T-helper 2 cell treated with Interferon-gamma antibody and Interleukin-4, amounts not matched to agents 100 ng/mL and 5 ng/mL, for 36 hours (primary cell): ENCODE measurements around the gene RTF1. TPM values are rescaled to one million over a fixed set of nuclear protein-coding genes. Genes with fewer than 3 reads are reported as not detected.

ENCODE experiments used
- total RNA-seq: library from RNA; stranded (reverse); gene quantifications from 2 replicates; pipeline ENCODE4 v1.2.3, GENCODE V29; 2022

Gene RTF1
- total RNA-seq, 1 donor from 2014 or later, result 37.2 TPM

Other genes starting within 250 kb of the RTF1 start
- not detected in 2 replicates for gene EXD1, start 186.3 kb upstream of the RTF1 start, total RNA-seq
- gene CHP1, start 185.8 kb upstream of the RTF1 start, total RNA-seq, result 62.8 and 63.6 TPM in 2 replicates
- gene OIP5, start 84.5 kb upstream of the RTF1 start, total RNA-seq, result 18.7 TPM in 2 replicates
- gene NUSAP1, start 84.2 kb upstream of the RTF1 start, total RNA-seq, result 226 TPM in 2 replicates
- gene NDUFAF1, start 14.6 kb upstream of the RTF1 start, total RNA-seq, result 16.2 and 17.4 TPM in 2 replicates
- gene ITPKA, start 76.8 kb downstream of the RTF1 start, total RNA-seq, result 0.91 and 0.93 TPM in 2 replicates
- 1.4 and 1.7 TPM in 2 replicates for gene LTK, start 96.7 kb downstream of the RTF1 start, total RNA-seq
- gene RPAP1, start 127.2 kb downstream of the RTF1 start, total RNA-seq, result 41.5 and 42.9 TPM in 2 replicates
- gene TYRO3, start 142.1 kb downstream of the RTF1 start, total RNA-seq, result 1.3 and 2.1 TPM in 2 replicates
- 38.0 and 40.2 TPM in 2 replicates for gene MGA, start 243.3 kb downstream of the RTF1 start, total RNA-seq